HG03095 (cell line): Measurements from ENCODE around the gene KLHL29.

Experiments
- ATAC-seq: cut with Tn5 transposase; IDR thresholded peaks from one replicate; pipeline ENCODE4 v1.9.1; 2021; ENCODE audit warnings: moderate library complexity; ENCODE audit not compliant: unreplicated experiment

The KLHL29 gene

GRCh38 chr2:23563673-23564614 lies 179.0 kb downstream of the KLHL29 start:
- ATAC-seq: no peak

GRCh38 chr2:23564615-23564960 lies 179.6 kb downstream of the KLHL29 start:
- ATAC-seq: no peak

GRCh38 chr2:23565374-23565773 lies 180.4 kb downstream of the KLHL29 start:
- no peak for ATAC-seq

DNA sequence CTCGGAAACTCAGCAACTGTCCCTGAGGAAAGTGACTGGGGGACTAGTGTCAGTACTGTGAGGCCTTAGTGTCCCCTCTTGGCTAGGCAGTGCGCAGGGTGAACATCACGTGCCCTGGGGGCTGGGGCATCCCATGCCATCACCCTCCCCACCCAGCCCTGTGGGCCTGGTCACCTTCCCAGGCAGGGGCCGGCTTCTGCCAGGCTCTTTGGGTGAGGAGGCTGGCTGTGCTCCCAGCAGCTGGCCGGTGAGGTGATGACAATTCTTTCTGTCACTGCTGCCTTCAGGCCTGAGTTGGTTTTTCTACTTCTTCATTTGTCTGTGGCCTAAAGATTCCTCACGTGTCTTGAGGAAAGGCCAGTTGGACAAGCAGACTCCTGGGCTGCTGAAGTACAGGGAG lies 180.8 kb downstream of the KLHL29 start:
- no peak for ATAC-seq

DNA sequence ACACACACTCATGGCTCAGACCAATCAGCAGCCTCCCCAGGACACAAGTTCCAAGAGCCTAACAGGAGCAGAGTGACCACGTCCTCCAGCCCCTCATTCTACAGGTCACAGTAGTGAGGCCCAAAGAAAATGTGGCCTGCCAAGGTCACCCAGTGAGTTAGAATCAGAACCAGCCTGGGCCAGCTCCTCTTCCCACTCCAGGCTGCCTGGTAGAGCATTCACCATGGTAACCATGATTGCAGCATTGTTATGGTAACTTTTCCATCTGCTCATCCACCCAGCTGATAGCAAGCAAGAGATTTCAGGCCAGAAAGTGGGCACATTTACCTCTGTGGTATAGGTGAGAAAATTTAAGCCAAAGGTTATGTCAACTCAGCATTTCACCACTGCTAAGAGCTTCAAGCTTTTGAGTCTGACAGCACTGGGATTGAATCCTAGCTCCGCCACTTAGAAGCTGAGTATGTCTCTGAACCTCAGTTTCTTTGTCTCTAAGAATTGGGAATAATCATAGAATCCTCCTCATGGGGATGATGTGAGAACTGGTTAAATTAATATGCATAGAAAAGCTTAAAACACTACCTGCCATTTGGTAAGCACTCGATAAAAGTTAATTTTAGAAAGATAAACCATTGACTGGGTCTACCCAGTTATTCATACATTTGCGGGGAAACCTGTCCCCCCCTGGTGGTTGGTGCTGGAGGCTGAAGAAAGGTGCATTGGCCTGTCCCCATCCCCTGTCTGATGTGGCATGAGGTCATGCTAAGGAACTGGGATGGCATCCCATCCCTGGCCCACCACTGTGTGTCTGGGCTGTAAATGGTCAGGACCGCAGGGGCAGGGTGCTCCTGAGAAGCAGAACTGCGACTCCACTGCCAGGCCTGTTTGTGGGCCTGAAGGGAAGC lies 181.5 kb downstream of the KLHL29 start:
- ATAC-seq: no peak

DNA sequence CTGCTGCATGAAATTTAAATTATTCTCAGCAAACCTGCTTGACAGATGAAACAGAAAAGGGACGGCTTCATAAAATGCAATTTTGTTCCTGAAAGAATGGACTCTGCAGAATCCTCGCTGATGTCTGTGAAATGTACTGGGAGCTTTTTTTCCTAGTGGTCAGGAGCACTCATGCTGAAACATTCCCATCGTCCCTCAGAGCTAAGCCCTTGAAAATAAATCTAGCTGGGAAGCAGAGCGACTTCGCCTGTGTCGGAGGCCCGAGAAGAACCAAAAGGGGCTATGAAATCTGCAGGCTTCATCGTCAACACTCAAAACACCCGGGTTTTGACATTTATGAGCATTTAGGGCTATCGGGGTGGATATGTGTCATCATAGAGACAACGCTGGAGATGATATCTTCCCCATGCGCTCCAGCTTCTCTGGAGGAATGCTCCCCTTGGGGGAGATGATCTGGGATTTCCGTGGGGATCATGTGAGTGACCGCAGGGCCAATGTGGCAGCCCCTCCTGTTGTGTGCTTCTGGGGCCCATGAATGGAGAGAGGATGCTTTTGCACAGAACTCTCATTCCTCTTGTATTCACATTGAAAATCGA lies 182.3 kb downstream of the KLHL29 start:
- no peak for ATAC-seq

GRCh38 chr2:23568211-23568610 lies 183.2 kb downstream of the KLHL29 start:
- no peak for ATAC-seq

DNA sequence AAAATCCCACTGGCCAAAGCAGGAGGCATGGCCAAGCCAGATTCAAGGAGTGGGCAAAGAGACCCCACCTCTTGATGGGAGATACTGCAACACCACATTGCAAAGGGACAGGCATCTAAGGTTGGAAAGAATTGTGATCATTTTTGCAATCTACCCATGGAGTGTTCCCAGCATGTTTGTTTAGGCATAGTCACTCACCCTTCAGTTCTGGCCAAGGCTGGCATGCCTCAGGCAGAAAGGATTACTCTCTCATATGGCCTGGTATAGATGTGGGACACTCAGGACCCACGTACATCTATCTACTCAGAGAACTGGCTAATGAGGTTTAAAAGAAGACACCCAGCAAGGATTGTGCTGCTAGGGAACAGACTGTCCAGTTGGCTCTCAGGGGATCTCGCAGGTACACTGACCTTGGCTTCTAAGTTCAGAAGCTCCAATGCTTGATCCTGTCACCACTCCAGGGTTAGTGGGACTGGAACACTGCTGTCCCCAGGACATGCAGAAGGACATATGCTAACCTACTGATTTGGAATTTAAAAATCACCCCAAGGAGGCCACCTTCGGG lies 183.7 kb downstream of the KLHL29 start:
- no peak for ATAC-seq

DNA sequence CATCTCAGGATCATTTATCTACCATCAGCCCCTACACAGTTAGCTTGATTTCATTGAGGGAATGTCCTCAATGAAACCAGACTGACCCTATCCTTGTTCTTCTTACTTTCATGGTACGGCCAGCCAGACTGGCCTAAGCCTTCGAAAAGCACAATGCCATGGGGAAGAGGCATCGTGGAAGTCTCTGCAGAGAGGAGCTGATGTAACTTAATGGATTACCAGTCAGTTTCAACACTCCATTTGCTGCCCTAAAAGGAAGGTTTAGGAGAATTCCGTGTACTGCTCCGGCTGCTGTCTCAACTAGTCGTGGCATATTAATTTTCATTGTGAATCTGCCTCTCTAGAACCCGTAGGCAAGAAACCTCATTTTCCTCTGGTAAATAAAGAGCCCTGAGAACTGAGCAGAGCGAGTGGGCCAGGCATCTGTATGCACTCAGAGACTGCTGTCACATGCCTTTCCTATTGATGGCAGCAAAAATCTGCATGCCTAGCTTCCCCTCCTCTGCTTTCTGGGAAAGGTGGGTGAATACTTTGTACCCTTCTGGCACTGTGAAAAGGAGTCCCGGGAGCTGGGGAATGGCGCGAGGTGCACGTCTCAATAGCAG lies 184.9 kb downstream of the KLHL29 start:
- ATAC-seq: no peak

GRCh38 chr2:23571085-23571484 lies 186.1 kb downstream of the KLHL29 start:
- ATAC-seq: no peak

GRCh38 chr2:23571527-23572282 lies 186.7 kb downstream of the KLHL29 start:
- no peak for ATAC-seq

- no peak for ATAC-seq
Measured at GRCh38 chr2:23574919-23575654, 190.1 kb downstream of the KLHL29 start.

DNA sequence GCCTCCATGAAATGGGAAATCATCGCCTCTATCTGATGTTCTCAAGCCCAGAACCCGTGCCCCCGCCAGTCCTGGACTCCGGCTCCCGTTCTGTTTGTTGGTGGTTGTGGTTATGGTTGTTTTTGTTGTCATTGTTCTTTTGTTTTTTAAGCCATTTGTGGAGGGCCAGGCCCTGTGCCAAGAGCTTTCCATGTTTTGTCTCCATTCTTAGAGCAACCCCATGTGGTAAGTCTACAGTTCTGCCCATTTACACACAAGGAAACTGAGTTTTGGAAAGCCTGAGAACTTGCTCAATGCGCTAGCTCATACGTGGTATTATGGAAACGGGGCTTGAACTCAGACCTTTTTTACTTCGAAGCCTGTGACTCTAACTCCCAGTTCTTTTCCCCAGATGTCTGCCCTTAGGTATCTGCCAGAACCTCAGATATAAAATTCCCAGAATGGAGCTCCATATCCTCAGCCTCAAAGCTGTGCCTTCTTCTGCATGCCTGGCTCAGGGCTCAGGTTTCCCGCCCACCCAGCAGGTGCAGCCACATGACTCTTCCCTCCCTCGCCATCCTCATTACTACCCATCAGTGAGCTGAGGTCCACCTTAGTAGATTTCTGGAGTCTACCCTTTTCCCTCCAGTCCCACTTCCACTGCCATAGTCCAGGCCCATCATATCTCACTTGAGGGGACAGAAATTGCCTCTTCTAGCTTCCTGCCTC lies 194.1 kb downstream of the KLHL29 start:
- ATAC-seq: no peak

DNA sequence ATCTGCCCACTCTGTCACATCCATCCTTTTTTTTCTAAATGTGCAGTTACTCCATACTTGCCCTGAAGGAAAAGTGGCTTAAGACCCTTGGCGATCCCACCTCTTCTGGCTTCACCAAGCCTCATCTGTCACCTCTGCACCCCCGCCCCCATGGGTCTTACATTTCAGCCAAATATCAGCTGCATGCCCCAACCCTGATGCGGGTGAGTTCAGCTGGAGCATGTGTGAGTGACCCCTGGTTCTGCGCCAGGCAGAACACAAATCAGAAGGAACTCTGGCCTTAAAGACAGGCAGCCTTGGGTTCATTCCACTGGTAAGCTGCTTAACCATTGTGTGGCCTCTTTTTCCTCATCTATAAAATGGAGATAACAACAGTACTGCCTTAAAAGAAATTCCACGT lies 194.7 kb downstream of the KLHL29 start:
- ATAC-seq: no peak

- no peak for ATAC-seq
Measured at GRCh38 chr2:23583467-23583866, 198.5 kb downstream of the KLHL29 start.

GRCh38 chr2:23584054-23584745 lies 199.2 kb downstream of the KLHL29 start:
- no peak for ATAC-seq

DNA sequence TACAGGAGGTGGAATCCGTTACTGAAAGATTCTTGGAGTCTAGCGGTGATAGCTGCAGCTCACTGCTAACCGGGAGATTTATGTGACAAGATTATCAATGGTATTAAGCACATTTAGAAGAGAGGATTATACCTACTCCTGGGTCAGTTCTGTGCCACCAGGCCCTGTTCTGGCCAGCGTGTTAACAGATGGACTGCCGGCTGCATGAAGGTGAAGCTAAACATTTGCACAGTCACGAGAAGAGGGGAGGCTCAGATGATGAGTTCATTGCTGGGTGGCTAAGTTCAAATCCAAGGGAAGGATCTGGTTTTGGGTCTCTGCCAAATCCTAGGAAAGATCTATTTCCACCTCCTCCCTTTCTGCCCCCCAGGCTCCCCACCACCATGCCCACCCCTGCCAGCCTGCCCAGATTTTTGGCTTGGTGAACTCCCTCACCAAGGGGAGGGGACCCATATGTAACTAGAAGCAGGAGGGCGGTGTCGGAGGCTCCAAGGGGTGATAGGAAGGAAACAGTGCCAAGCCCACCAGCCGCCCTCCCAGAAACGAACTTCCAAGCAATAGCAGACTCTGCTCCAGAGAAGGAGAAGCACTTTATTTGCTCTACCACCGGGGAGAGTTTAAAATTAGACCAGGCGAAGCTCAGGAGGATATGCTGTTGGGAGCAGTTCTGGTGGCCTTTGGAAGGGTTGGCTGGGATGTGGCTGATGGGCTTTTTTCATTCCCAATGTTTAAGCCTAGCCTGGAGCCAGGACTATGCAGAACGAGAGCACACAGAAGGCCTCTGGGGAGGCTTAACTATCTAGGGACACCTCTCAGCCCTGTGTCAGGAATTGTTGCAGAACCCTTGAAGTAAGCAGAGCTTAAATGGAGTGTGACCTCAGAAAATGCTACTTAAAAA lies 200.5 kb downstream of the KLHL29 start:
- ATAC-seq: no peak
